Mucosa of descending colon (tissue), 3 donors: ENCODE measurements around the gene KRTAP1-3. TPM values are rescaled to one million over a fixed set of nuclear protein-coding genes. Genes with fewer than 3 reads are reported as not detected.
"Not testable (repeated sequence)": the region's sequence is repeated elsewhere in the genome, so short reads cannot be mapped to it uniquely, and the experiment has no call there.

Experiments used
- ATAC-seq: fragments of 200-7000 bp; cut with Tn5 transposase; one replicate; pipeline ENCODE4 v1.9.1; 2020; ENCODE audit warnings: mild to moderate bottlenecking, moderate library complexity
- DNase-seq, 3 donors: peaks; one replicate each; pipeline ENCODE4 v3.0.0-alpha.2; 2020
- H3K36me3 ChIP-seq: fragments of 200-600 bp; one replicate; pipeline ENCODE4 v1.8.0; 2021; ENCODE audit warnings: low read depth, mild to moderate bottlenecking
- H3K4me1 ChIP-seq: fragments of 200-600 bp; one replicate; pipeline ENCODE4 v1.8.0; 2021; ENCODE audit warnings: low read depth, mild to moderate bottlenecking
- H3K4me3 ChIP-seq: fragments of 200-600 bp; one replicate; pipeline ENCODE4 v1.8.0; 2021; ENCODE audit warnings: mild to moderate bottlenecking
- H3K9me3 ChIP-seq: fragments of 200-600 bp; one replicate; pipeline ENCODE4 v1.8.0; 2021; ENCODE audit warnings: mild to moderate bottlenecking
- CTCF ChIP-seq: fragments of 200-600 bp; IDR thresholded peaks from one replicate; pipeline ENCODE4 v1.8.0; 2022; ENCODE audit warnings: antibody characterized with exemption, mild to moderate bottlenecking
- intact Hi-C, 2 donors: fragments of 100-400 bp; cut with DNase I in 1 of 2; cut with micrococcal nuclease in 1 of 2; formaldehyde crosslinking; loops; one replicate each; pipeline versions ENCODE4 v1.11.0 to v1.11.1; 2022; cut with DNase I, micrococcal nuclease
- total RNA-seq, 3 donors: library from RNA; stranded (reverse); fragmentation: NEBNext Ultra II Directional in 2 of 3; extraction: Animal tissue kit (Norgen Biotek cat#: 25700) in 2 of 3; gene quantifications; one replicate each; pipeline versions ENCODE4 v1.2.1 to v1.2.4, GENCODE V29; 2021 to 2023
- donor health status: DM: no; HTN: no; CAD: no; lungs with moderate emphysema.
- donor health status: DM: no; HTN: no; CAD: no.
- donor health status: DM: no; HTN: yes; CAD: no.

The KRTAP1-3 gene
- total RNA-seq, 3 donors from 2014 or later, result not detected

DNA sequence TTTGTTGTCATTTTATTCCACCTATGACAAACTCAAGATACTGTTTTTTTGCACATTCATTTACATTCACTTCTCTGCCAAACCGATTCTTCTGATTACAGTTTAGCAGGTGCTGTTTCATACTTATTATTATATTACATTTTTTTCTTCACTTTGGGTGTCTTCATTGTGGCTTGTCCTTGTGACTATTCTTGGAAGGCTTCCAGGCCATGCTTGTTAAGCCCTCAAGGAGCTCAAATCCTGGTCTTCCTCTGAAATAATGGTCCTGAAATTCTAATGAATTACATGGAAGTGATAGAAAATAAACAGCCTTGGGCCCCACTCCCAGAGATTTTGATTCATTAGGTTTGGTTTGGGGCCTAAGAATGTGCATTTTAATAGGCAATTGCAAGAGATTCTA, 29.6 kb upstream of the KRTAP1-3 start:
- intact Hi-C loops, result no loop called here

DNA sequence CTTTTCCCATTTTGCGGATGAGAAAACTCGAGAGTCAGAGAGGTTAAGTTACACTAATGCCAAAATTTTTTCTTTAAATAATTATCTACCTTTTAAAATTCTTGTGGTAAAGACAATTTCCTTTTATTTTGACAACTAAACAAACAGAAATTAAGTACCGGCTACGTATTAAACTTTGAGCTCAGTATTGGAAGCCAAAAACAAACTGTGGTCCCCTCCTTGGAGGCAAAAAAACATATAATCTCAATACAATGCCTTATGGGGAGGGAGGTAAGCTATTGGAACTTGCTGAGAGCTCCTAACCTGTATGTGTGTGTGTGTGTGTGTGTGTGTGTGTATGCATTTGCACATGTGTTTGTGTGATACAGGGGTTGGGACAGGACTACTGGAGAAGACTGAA, 28.8 kb upstream of the KRTAP1-3 start:
- intact Hi-C loops, result no loop called here

More for the DNA sequence above, 29.6 kb upstream of the KRTAP1-3 start:
- TF ChIP-seq CTCF, result no peak
- no peak for DNase-seq
- H3K4me1 ChIP-seq, result no peaks in the 10 kb centered on the region
- no peak for ATAC-seq
- H3K4me3 ChIP-seq, result no peak overlapping the region
- H3K36me3 ChIP-seq, result no peaks in the 10 kb centered on the region
- no peaks in the 10 kb centered on the region for H3K9me3 ChIP-seq

DNA sequence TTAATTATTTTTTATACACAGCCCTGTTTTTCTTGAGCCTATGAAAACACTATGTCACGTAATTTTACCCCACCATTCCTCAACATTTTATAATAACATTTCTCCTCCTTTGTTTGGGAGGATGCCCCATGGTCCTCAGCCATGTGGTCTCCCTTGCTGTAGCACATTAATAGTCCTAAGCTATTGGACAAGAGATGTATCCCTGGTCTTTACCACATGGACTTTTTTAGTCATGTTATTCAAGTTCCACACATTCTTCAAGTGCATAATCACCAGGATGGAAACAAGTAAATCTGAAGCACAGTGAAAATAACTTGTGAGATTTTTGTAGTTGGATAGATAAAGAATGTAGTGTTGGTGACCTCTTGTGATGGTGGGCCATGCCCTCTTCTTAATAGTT, 27.3 kb upstream of the KRTAP1-3 start:
- H3K9me3 ChIP-seq, result no peaks in the 10 kb centered on the region
- intact Hi-C loops, result no loop called here
- H3K4me1 ChIP-seq, result no peaks in the 10 kb centered on the region
- no peaks in the 10 kb centered on the region for H3K36me3 ChIP-seq
- H3K4me3 ChIP-seq, result no peak overlapping the region
- ATAC-seq (no peak), DNase-seq (no peak)
- no peak for TF ChIP-seq CTCF

More for the DNA sequence above, 28.8 kb upstream of the KRTAP1-3 start:
- DNase-seq (no peak), ATAC-seq (no peak)
- Histone ChIP-seq H3K36me3 (no peaks in the 10 kb centered on the region), H3K4me3 (no peak overlapping the region), H3K4me1 (no peaks in the 10 kb centered on the region), H3K9me3 (no peaks in the 10 kb centered on the region)
- TF ChIP-seq CTCF, result no peak

GRCh38 chr17:41060052-41060604, 25.5 kb upstream of the KRTAP1-3 start, which contains the start of gene KRTAP2-3:
Gene KRTAP2-3 (minus strand): TSS chr17:41060114. CDS start chr17:41060050, 64 bp downstream.
- Histone ChIP-seq H3K36me3 (no peaks in the 10 kb centered on the region), H3K4me3 (no peak within 1 kb of the TSS), H3K9me3 (no peaks in the 10 kb centered on the region), H3K4me1 (no peaks in the 10 kb centered on the region)
- no peak for TF ChIP-seq CTCF
- ATAC-seq (no peak), DNase-seq (no peak)
- intact Hi-C loops, result no loop called here

GRCh38 chr17:41059276-41060051, 24.8 kb upstream of the KRTAP1-3 start:
- ATAC-seq, H3K9me3 ChIP-seq, intact Hi-C loops, H3K4me3 ChIP-seq, H3K4me1 ChIP-seq, DNase-seq, H3K36me3 ChIP-seq: not testable (repeated sequence)

DNA sequence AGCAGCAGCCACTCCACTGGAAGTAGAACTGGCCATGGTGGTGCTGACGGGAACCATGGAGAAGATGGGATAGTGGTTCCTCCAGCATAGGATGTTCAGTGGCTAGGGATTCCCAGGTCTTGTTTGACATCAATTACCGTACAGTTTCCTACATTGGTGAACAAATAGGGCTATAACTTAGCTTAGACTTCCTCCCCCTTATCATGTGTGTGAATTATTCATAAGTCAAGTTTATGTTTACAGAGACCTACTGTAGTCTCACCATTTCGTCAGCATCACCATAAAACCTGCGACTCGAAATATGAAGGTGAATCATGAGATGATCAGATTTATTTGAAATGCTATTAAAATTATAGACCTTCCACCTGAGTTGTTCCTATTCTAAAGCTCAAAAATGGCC, 24.1 kb upstream of the KRTAP1-3 start:
- intact Hi-C loops, result no loop called here
- no peaks in the 10 kb centered on the region for H3K9me3 ChIP-seq
- no peak for ATAC-seq

More for the DNA sequence above, 24.1 kb upstream of the KRTAP1-3 start:
- Histone ChIP-seq H3K4me1 (no peaks in the 10 kb centered on the region), H3K36me3 (no peaks in the 10 kb centered on the region), H3K4me3 (no peak overlapping the region)
- DNase-seq, result no peak
- TF ChIP-seq CTCF, result no peak
